Activated CD8-positive, alpha-beta memory T cell treated with anti-CD3 and anti-CD28 coated beads for 36 hours (primary cell): ENCODE measurements around the gene VSNL1. TPM values are rescaled to one million over a fixed set of nuclear protein-coding genes. Genes with fewer than 3 reads are reported as not detected.

ENCODE experiments used
- CTCF ChIA-PET: fragments of 350-600 bp; sonication (Branson Sonifier 250); formaldehyde crosslinking; loops from one replicate; lab custom pipeline; 2021; ENCODE audit warnings: antibody characterized with exemption; lab: Charles Lee
- POLR2A ChIA-PET: fragments of 350-600 bp; sonication (Branson Sonifier 250); formaldehyde crosslinking; loops from one replicate; lab custom pipeline; 2021; ENCODE audit warnings: antibody characterized with exemption; lab: Charles Lee
- total RNA-seq, 2 experiments: library from RNA; stranded (reverse); gene quantifications; one replicate each; pipeline ENCODE4 v1.2.3, GENCODE V29; 2021

Gene VSNL1
- total RNA-seq, 2 experiments from 2014 or later, result not detected

GRCh38 chr2:17664534-17664933, 124.0 kb downstream of the VSNL1 start:
- ChIA-PET CTCF (no interaction called here), POLR2A (no interaction called here)

GRCh38 chr2:17667898-17668297, 127.4 kb downstream of the VSNL1 start:
- POLR2A ChIA-PET, result no interaction called here
- CTCF ChIA-PET, result interaction anchor here (1.0 kb wide), 1 partner anchor 22 kb away, joined by 3 read pairs; no protein-coding TSS in a partner anchor

DNA sequence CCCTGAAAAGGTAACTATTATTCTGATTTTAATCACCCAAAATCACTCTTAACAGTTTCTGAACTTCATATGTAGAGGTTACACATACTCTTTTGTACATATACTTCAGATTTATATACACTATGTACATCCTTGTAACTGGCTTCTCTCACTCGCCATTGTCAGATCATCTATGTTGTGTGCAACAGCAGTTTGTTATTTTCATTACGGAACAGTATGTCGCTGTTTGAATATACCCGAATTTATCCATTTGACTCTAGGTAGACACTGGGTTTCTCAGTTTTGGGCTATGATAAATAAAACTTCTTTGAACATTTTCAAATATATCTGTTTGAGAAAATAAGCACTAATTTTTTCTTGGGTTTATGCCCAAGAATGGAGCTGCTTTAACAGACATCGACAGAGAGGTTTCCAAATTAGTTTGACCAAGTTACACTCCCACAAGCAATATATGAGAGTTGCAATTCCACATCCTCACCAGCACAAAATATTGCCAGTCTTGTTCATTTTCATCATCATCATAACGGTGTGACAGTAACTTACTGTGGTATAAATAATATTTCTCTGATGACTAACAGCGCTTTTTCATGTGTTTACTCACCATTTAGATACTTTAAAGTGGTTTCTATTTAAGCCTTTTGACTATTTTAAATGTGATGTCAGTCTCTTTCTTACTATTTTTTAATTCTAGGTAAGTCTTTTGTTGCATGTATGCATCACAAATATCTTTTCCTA, 132.3 kb downstream of the VSNL1 start:
- CTCF ChIA-PET, result interaction anchor here (2.9 kb wide), 1 partner anchor 17 kb away, joined by 13 read pairs; no protein-coding TSS in a partner anchor
- POLR2A ChIA-PET, result no interaction called here

- POLR2A ChIA-PET, result no interaction called here
These were observed 134.3 kb downstream of the VSNL1 start for GRCh38 chr2:17674817-17675216.

GRCh38 chr2:17680119-17680518, 139.6 kb downstream of the VSNL1 start:
- POLR2A ChIA-PET, result no interaction called here
- CTCF ChIA-PET, result no interaction called here

More at GRCh38 chr2:17674817-17675216, 134.3 kb downstream of the VSNL1 start:
- CTCF ChIA-PET, result no interaction called here

- ChIA-PET POLR2A (no interaction called here), CTCF (no interaction called here)
These were observed 141.8 kb downstream of the VSNL1 start for GRCh38 chr2:17682098-17682857.

DNA sequence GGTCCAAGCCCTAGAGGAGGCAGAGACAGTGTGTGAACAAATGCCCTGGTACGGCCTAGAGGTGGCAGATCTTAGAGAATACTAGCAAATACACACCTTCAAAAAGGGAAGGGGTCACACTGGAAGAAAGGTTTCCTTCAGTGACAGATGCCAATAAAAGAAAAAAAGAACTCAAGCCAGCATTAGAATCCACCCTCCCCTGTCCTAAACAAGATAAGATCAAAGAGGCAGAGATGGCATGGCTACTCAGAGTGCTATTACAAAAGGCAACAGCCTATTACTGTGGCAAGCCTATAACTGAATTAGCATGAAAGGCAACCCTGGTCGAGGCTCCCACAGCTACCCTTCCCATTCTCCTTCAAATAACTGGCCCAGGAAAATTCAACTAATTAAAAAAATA, 143.5 kb downstream of the VSNL1 start:
- POLR2A ChIA-PET, result no interaction called here
- CTCF ChIA-PET, result no interaction called here

DNA sequence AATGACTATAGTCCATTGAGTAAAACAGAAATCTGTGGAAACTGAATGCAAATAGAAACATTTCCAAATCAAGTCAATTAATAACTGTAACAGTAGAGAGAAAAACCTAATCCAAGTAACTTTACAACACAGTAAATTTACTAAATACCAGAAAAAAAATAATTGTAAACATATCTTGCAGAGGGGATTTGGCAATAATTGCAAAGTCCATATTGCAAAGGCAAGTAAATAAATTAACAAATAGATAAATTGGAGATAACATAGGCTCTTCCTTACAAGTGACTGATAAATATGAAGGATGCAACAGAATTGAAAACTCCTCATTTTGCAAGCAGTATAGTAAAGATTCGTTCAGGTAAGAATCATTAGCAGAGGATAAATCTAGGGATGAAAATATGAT, 148.1 kb downstream of the VSNL1 start:
- CTCF ChIA-PET, result no interaction called here
- POLR2A ChIA-PET, result no interaction called here

- ChIA-PET CTCF (no interaction called here), POLR2A (no interaction called here)
These were observed 148.5 kb downstream of the VSNL1 start for GRCh38 chr2:17689010-17689409.

DNA sequence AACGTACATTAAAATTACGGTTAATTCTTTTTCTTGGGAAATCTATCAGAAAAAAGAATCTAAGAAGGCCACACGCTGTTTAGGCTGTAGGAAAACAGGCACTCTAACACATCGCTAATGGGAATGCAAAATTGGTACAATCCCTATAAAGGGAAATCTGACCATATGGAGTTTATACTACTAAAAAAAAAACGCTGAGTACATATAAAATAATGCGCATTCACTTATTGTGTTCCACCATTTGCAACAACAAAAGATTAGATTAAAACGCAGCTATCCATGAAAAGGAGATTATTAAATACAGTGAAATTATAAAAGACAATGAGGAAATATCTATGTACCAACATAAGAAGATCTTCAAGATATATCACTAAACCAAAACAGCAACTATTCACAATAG, 150.3 kb downstream of the VSNL1 start:
- POLR2A ChIA-PET, result no interaction called here
- CTCF ChIA-PET, result no interaction called here

Other genes with a start within 250 kb of the VSNL1 start
- gene RAD51AP2, start 22.3 kb upstream of the VSNL1 start, total RNA-seq, result not detected
- gene SMC6, start 213.1 kb downstream of the VSNL1 start, total RNA-seq, result 10 to 100 TPM; 22.4 to 25.8 TPM
- gene GEN1, start 213.4 kb downstream of the VSNL1 start, total RNA-seq, result 10 to 100 TPM; 28.2 to 29.2 TPM